ENCODE measurements around the gene CD164L2.
"Not testable (repeated sequence)": the region's sequence is repeated elsewhere in the genome, so short reads cannot be mapped to it uniquely, and the experiment has no call there.

The CD164L2 gene

DNA sequence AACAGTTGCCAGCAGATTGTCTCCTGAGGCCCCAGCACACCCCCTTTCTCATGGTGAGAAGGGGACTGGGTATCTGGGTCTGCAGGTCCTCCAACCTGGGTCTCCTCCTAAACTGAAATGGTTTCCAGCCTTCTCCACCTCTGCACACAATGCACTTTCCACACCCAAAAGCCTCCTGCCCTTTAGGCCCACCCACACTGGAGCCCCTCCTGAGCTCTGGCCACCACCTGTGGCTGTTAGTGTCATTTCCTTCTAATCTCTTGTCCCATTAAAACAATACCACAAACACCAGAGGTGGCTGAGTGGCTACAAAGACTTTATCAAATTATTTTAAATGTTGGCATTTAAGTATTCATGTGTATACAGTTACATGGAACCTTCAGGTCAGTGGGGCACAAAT, 20.8 kb upstream of the CD164L2 start:
- DNase-seq: no peak

DNA sequence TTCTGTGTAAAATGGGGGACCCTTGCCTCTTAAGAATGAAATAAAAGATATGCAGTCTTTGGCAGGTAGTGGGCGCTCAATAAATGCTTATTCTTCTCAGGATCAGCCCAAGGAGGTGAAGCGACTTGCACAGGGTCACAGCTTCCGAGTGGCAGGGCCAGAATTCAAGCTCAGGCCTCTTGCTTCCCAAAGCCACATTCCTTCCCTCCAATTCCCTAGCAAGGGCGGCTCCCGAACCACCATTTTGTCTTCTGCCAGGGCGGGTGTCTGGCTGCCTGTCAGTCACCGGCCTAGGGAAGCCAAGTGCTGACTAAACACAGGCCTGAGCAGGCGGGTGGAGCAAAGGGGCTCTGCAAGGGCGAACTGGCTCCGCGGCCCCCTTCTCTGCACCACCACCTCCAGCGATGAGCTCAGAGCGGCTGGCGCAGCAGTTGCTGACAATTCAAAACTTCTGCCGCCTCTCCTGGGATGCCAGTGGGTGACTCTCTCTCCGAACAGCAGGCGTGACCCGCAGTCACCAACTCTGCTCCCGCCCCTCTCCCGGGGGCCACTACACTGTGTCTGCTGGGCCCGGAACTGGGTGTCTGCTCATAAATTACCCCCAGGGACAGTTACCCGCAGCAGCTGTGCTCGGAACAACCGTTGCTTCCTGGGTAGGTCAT, 20.1 kb upstream of the CD164L2 start:
- DNase-seq: no peak

DNA sequence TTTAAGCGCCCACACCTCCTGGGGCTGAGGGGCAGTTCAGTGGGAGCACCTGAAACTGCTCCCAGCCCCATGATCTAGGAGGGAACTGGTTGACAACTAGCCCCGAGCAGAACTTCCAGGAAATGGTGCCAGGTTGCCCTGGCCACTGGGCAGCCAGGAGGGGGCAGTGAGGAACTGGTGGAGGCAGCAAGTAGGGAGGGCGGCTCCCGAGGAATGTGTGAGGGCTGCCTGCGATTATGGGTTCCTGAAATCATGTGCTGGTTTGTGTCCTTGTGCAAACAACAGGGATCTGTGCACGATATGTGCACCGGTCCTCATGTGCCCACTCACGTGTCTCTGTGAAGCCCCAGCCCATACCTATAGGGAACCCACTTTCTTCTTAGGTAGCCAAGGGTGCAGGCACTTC, 19.2 kb upstream of the CD164L2 start:
- DNase-seq: no peak

DNA sequence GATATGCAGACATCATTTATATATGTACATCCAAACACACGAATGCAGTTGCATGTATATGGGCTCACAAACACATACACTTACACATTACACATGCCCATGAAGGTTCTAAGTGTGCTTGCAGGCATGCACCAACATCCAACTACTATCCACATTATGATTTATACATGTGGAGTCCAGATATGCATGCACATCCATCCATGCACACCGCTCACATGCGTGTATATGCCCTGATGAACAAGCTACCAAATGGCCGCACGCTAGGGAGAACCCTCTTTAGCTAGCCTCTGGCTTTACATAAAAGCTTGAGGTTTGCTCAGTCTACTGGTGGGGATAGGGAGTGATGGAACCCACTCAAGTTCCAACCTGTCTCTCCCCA, 17.8 kb upstream of the CD164L2 start:
- no peak for DNase-seq

- peak; percentile 27 for DNase-seq
Measured at GRCh38 chr1:27400082-27400962, 17.2 kb upstream of the CD164L2 start.

DNA sequence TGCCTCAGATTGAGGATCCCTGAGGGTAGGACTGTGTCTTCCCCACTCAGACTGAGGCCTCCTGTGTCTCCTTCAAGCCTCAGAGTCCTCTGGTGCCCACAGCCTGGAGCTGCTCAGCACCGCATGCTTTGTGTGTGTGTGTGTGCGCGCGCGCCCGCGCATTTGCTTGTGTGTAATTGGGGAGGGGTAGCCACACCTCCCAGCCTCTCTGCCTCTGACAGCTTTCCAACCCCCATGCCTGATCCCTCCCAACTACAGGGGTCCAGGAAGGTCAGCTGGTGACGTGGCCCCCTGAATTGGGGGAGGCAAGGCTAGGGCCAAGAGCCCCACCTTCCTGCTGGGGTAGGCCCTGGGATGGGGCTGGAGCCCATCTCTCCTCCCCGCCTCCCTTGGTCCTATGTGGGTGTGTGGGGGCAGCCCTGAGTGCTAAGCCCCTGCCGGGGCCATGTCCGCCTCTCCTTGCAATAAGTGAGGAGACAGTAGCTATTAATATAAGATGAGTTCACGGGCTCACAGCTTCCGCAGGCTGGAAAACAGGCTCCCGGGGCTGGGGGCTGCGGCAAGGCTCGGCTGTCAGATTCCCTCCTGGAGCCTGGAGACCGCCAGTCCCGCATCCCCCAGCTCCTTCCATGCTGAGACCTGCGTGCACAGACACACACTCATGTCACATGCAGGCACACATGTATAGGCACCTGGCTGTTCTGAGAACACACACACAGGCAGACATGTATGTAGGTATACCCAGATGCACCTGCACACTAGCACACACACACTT, 16.3 kb upstream of the CD164L2 start:
- DNase-seq: no peak

DNA sequence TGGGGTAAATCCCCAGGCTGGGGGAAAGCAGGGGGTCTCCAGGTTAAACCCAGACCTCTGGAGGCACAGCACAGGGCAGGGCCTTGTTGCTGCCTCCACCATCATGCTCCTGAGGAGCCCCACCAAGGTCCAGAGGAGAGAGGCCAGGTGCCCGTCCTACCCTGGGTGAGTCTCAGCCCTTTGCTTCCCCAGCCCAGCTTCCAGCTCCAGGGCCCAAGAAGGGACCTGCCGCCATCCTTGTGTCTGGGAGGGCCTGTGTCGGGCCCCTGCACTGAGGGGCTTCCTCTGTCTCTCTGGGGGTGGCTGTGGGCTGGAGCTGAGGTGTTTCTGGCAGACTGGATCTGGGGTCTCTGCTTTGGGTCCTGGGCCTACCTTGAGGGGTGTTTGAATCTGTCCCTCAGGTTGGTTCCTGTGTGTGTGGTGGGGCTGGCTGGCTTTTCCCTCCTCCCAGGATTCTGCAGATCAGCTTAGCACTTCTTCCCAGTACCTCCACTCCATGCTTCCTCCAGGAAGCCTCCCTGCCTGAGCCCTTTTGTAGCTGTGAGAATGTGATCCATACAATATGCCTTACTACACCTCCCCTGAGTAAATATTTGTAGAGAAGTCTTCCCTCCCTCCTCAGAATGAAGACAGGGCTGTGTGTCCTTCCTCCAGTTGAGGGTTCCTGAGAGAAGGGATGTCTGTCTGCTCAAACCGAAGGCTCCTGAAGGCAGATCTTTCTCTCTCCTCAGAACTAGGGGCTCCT, 15.4 kb upstream of the CD164L2 start:
- DNase-seq: no peak

DNA sequence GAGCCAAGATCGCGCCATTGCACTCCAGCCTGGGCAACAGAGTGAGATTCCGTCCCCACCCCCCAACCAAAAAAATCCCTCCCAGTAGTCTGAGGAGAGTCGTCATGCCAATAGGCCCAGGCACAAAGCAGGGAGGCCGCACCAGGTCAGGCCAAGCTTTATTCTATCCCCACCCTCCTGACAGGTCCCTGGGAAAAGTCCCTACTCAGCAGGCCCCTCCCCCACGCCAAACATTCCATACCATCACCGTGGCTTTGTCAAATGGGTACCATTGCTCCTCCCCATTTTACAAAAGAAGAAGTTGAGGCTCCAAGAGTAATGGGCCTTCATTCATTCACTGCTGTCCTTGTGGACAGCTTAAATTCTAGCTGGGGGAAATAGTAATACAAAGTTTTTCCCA, 14.6 kb upstream of the CD164L2 start:
- no peak for DNase-seq

GRCh38 chr1:27397110-27397509, 14.0 kb upstream of the CD164L2 start:
- no peak for DNase-seq

- peak; percentile 85 for DNase-seq
Measured at GRCh38 chr1:27395441-27396195, 12.5 kb upstream of the CD164L2 start.

GRCh38 chr1:27394925-27395324, 11.8 kb upstream of the CD164L2 start:
- DNase-seq: no peak

DNA sequence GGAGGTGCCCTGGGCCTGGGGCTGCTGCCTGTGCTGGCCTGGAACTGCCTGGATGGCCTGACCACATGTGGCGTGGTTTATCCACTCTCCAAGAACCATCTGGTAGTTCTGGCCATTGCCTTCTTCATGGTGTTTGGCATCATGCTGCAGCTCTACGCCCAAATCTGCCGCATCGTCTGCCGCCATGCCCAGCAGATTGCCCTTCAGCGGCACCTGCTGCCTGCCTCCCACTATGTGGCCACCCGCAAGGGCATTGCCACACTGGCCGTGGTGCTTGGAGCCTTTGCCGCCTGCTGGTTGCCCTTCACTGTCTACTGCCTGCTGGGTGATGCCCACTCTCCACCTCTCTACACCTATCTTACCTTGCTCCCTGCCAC, 11.1 kb upstream of the CD164L2 start:
- DNase-seq: no peak

DNA sequence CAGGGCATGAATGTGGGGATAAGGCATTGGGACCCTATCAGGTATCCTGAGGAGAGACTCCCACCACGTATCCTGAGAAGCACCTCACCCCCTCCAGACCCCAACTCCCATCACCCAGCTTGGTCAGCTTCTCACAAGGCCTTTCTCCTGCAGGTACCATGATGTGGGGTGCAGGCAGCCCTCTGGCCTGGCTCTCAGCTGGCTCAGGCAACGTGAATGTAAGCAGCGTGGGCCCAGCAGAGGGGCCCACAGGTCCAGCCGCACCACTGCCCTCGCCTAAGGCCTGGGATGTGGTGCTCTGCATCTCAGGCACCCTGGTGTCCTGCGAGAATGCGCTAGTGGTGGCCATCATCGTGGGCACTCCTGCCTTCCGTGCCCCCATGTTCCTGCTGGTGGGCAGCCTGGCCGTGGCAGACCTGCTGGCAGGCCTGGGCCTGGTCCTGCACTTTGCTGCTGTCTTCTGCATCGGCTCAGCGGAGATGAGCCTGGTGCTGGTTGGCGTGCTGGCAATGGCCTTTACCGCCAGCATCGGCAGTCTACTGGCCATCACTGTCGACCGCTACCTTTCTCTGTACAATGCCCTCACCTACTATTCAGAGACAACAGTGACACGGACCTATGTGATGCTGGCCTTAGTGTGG, 10.6 kb upstream of the CD164L2 start:
- DNase-seq: no peak

GRCh38 chr1:27392778-27393635, 9.9 kb upstream of the CD164L2 start:
- DNase-seq: no peak

DNA sequence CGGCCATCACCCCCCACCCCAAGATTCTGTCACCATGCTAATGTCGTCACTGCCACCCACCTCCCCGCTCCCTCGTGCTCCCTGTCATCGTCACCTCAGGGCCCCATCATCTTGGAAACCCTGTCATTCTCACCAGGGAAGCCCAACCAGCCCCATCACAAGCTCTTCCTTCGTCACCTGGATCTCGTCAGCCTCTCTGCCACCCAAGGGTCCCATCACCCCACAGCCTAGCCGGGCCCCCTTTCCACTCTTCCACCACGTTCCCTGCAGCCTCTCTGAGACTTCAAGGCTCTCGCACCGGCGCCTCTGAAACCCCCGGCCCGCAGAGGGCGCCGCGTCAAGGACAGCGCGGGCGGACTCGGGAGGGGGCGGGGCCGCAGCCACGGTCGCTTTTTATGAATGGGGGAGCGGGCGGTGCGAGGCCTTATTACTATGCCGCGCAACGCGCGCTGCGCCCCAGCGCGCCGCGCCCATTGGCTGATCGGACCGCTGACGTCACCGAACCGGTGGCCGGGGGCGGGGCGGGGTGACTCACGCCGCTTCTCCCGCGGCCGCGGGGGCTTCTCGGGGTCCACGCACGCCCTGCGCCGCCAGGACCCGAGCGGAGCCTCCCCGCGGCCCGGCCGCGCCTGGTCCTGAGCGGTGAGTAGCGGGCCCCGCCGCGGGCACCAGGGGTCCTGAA, 9.1 kb upstream of the CD164L2 start, which contains the start of gene GPR3:
Gene GPR3 (plus strand): TSS at position 527 of the 682 bp plus-strand sequence. CDS start 1,177 bp downstream, outside the sequence.
- peak; percentile 91 for DNase-seq

DNA sequence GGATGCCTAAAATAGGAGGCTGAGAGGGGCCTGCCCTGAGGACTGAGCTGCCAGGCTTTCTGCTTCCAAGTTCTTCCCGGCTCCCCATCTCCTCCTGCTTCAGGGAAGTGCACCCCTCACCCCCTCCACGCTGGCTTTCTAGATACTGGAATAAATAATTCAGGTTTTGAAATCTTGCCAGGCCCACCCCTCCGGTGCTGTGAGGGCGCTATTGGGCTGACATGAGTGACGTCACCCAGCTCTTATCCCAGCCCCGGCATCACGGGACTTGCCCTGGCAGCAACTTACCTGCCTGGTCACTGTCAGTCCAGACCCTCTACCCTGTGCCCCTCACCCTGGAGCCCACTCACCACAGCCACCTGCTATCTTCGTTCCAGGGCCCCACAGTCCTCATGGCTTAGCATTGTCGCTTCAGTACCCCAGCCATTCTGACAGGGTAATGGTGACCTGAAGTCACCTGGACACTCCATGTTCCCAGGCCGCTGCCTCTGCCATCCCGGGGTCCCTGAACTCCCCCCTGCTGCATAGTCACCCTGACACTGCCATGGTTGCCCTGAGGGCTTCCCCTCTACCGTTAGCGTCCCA, 8.5 kb upstream of the CD164L2 start:
- peak; percentile 53 for DNase-seq

DNA sequence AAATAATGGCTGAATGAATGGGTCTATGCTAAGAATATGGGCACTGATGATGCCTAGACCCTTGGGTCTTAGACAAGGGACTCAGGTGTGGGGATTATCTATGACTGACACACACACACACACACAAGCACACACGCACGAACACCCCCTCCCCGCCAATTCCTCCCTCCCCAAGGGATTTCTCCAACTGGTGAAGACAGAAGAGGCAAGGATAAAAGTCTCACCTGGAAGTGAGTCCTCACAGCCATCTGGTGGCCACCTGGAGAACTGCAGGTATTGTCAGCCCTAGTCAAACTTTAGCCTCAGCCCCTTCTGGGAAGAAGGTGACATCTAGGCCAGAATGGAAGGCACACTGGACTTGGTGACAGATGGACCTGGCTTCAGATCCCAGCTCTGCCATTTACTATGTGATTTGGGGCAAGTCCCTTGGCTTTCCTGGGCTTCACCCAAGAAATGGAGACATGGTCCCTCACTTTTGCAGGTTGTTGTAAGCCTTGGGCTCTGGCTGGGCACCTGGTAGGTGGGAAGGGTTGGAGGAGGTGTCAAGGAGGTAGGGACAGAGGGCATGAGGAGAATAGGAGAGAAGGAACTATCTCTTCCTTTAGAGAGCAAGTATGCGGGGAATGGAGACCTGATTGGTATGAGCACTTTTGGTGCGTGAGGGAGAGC, 5.3 kb upstream of the CD164L2 start:
- DNase-seq: peak; percentile 83

- DNase-seq: not testable (repeated sequence)
Measured at GRCh38 chr1:27384797-27385196, 1.7 kb upstream of the CD164L2 start.

DNA sequence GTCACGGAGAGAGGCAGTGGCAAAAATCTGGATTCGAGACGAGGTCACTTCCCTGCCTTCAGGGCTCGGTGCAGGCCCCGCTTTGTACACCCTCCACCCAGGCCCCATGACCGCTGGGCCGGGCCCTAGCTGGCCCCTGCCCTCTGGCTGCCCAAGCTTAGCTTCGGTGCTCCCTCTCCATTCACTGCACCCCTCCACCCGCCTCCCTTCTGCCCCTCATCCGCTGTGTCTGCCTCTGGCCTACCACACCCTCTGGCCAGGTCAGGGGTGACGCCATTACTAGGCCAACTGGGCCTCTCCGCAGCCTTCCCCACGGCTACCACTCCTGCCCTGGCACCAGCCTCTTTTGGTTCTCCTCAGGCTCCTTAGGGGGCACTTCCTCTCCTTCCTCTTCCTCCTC, 528 bp upstream of the CD164L2 start:
- no peak for DNase-seq

All from DMS79 treated with DMSO at 0.1 percent for 48 hours (cell line).